Cardiac fibroblast (primary cell): ENCODE measurements around the gene TST.

Source experiments
- DNase-seq, 2 donors: peaks; one replicate each; pipeline versions ENCODE4 v3.0.0 to v3.0.0-alpha.2; 2010; ENCODE audit warnings: low read depth in 2 of 2
- H3K4me3 ChIP-seq, 2 donors: replicated peaks in 1 of 2; 1 replicate in 1 of 2; 2 replicates in 1 of 2; pipeline ENCODE4 v1.5.1; 2011; ENCODE audit warnings: low read depth in 2 of 2, low read length in 2 of 2, mild to moderate bottlenecking in 2 of 2, moderate library complexity in 1 of 2
- CTCF ChIP-seq: IDR thresholded peaks from one replicate; pipeline ENCODE4 v1.5.1; 2011; ENCODE audit warnings: low read depth, mild to moderate bottlenecking, low read length, inconsistent platforms

The TST gene

DNA sequence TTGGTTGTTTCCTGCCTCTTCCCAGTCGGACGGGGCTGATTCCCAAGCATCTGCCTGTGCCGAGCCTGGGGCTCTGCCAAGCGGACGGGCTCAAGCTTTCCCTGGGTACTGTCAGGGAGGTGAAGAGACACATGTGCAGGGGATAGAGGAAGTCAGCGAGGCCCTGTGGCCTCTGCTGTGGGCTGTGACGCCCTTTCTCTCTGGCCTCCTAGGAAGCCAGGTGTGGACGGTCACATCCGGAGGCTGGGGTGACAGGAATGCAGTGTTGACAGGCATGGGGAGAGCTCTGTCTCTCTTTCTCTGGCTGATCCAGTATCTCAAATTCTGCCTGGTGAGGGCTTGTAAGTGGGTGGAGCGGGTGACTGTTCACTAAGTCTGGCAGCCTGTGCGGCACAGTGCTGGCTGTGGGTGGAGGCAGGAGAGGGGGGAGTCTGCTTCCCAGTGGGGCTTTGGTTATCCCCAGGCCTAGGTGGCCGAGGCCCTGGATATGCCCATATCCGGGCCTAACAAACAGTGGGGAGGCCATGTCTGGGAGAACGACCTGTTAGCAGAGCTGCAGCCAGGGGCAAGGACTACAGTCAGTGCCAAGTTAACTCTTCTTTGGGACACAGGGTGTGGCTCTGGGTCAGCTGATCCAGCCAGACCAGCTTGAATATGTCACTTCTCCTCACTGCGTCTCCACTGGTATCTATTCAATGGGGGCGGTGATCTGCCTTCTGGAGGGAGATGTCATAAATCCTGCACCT, 34.2 kb upstream of the TST start:
- no peak overlapping the region for H3K4me3 ChIP-seq
- no peak for TF ChIP-seq CTCF
- peak in 1 of 2 donors; percentile 33 for DNase-seq

GRCh38 chr22:37052386-37053309, 33.4 kb upstream of the TST start:
- no peak for DNase-seq
- TF ChIP-seq CTCF, result no peak
- H3K4me3 ChIP-seq, result peak overlapping the region; percentile 61 to 71

DNA sequence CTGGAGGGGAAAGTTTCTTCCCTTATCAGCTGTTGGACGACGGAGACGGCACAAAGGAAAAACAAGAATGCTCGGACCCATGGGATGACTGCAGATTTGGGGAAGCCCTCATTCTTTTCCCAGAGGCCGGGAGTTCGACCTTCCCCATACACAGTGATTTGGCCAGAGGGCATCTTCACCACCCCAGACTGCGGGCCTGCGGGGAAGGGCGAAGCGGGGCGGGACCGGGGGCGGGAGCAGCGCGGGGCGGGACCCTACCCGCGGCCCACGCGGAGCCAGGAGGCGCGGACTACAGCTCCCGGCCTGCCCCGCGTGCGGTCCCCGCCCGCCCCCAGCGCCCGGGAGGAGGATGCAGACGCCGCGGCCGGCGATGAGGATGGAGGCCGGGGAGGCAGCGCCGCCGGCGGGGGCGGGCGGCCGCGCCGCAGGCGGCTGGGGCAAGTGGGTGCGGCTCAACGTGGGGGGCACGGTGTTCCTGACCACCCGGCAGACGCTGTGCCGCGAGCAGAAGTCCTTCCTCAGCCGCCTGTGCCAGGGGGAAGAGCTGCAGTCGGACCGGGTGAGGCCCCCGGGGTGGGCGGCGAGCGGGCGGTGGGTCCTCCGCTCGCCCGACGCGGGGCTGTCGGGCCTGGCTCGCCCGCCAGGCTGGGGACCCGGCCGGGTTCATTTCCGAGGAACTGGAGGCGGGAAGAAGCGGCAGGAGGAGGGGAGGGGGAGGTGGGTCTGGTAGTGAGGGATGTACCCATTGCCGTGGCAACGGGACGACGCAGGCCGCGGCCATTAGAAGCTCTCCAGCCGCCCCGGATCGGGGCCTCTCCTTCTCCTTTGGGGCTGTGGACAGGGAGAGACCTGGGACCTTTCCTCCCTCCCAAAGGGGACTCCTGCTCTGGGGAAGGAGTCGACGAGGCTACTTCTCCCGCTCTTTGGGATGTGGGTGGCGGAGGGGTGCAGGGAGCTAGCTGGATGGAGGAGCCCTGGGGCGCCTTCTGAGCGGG, 32.4 kb upstream of the TST start, which contains the start of gene KCTD17:
Gene KCTD17 (plus strand): TSS at position 352 of the 995 bp plus-strand sequence. CDS start 19 bp downstream, at position 371.
- peak within 1 kb of the TSS; percentile 61 to 71 for H3K4me3 ChIP-seq
- no peak for TF ChIP-seq CTCF
- DNase-seq, result peak; percentile 55 to 76

DNA sequence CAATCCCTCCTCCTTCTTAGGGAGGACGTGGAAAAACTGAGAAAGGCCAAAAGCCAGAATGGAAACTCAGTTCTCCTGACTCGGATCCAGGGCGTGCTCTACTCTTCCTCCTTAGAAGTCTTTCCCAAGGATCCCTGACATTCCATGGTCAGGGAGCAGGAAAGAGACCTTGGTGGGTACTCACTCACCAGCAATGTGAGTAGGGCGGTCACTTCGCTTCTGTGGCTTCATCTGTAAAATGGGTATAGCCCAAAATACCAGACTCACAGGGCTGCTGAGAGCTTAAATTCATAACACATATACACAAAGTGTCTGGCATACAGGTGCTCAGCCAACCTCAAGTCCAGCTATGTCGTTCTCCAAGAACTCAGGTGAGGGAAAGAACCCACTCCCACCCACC, 31.7 kb upstream of the TST start:
- no peak for TF ChIP-seq CTCF
- no peak overlapping the region for H3K4me3 ChIP-seq
- no peak for DNase-seq

GRCh38 chr22:37049224-37049623, 30.0 kb upstream of the TST start:
- H3K4me3 ChIP-seq, result no peak overlapping the region
- TF ChIP-seq CTCF, result no peak
- DNase-seq, result no peak

DNA sequence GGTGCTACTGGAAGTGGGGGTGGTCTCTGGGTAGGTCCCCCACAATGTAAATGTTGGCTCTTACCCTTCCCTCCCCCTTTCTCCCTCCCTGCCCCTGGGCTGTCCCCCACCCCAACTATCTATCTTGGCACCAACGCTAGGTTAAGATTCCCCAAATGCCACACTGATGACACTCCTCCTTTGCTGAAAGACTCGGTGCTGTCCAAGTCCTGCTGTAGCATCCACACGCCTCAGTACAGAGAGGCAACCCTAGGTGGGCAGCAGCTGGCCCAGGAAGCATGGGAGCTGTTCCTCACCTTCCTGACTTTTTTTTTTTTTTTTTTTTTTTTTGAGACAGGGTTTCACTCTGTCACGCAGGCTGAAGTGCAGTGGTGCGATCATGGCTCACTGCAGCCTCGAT, 28.9 kb upstream of the TST start:
- no peak for TF ChIP-seq CTCF
- H3K4me3 ChIP-seq, result no peak overlapping the region
- DNase-seq, result no peak
